ENCODE data around the gene OR2T4.

OR2T4 gene, protein sequence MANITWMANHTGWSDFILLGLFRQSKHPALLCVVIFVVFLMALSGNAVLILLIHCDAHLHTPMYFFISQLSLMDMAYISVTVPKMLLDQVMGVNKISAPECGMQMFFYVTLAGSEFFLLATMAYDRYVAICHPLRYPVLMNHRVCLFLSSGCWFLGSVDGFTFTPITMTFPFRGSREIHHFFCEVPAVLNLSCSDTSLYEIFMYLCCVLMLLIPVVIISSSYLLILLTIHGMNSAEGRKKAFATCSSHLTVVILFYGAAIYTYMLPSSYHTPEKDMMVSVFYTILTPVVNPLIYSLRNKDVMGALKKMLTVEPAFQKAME

GRCh38 chr1:248361121-248361715 lies at the start of gene OR2T4:
Gene OR2T4, plus strand, starts transcription at chr1:248361665. Its CDS starts 0 bp downstream, at chr1:248361665.
- H3K9ac ChIP-seq (ENCODE audit: low read depth, low read length), result no peak within 1 kb of the TSS

GRCh38 chr1:248316796-248317195 lies 44.7 kb upstream of the OR2T4 start:
- H3K4me1 ChIP-seq (ENCODE audit: control insufficient read depth, insufficient read depth, low read length), result no peaks in the 10 kb centered on the region
- H3K9me3 ChIP-seq (ENCODE audit: control insufficient read depth, insufficient read depth, low read length), result peaks cover 12% of the 10 kb centered on the region
- no peaks in the 10 kb centered on the region for H3K27me3 ChIP-seq (ENCODE audit: control insufficient read depth, insufficient read depth, low read length)
- H3K9ac ChIP-seq (ENCODE audit: low read depth, low read length), result no peak overlapping the region
- H3K36me3 ChIP-seq (ENCODE audit: control insufficient read depth, insufficient read depth, low read length), result no peaks in the 10 kb centered on the region
- H3K4me3 ChIP-seq (ENCODE audit: low read depth, low read length), result no peak overlapping the region

More at GRCh38 chr1:248361121-248361715, at the start of gene OR2T4:
- Histone ChIP-seq H3K4me1 (ENCODE audit: control insufficient read depth, insufficient read depth, low read length) (no peaks in the 10 kb centered on the region), H3K4me3 (ENCODE audit: low read depth, low read length) (no peak within 1 kb of the TSS), H3K27me3 (ENCODE audit: control insufficient read depth, insufficient read depth, low read length) (no peaks in the 10 kb centered on the region), H3K36me3 (ENCODE audit: control insufficient read depth, insufficient read depth, low read length) (no peaks in the 10 kb centered on the region), H3K9me3 (ENCODE audit: control insufficient read depth, insufficient read depth, low read length) (peaks cover 12% of the 10 kb centered on the region)

DNA sequence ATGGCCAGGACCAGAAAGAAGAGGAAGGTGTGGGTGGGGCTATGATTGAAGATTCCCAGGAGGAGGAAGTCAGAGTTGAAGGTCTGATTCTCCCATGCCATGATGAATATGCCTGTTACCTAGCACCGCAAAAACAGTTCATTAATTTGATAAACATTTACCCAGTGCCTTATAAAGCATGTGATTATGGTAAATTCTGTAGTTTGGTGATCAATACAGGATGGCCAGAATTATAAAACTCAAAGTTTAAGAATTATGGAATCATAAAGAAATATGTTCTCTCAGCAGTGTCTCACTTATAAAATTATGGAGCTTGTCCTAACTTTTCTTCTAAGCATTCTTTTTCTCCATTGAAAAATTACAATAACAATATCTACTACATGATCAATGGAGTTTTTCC lies 37.0 kb upstream of the OR2T4 start, which contains the start of gene OR2M7:
OR2M7 (minus strand) TSS at position 101 of the 400 bp plus-strand sequence; CDS start at position 101, 0 bp downstream.
- H3K27me3 ChIP-seq (ENCODE audit: control insufficient read depth, insufficient read depth, low read length), result no peaks in the 10 kb centered on the region
- H3K9me3 ChIP-seq (ENCODE audit: control insufficient read depth, insufficient read depth, low read length), result peaks cover 10% of the 10 kb centered on the region
- H3K4me1 ChIP-seq (ENCODE audit: control insufficient read depth, insufficient read depth, low read length), result no peaks in the 10 kb centered on the region
- no peaks in the 10 kb centered on the region for H3K36me3 ChIP-seq (ENCODE audit: control insufficient read depth, insufficient read depth, low read length)
- no peak within 1 kb of the TSS for H3K4me3 ChIP-seq (ENCODE audit: low read depth, low read length)
- no peak within 1 kb of the TSS for H3K9ac ChIP-seq (ENCODE audit: low read depth, low read length)

DNA sequence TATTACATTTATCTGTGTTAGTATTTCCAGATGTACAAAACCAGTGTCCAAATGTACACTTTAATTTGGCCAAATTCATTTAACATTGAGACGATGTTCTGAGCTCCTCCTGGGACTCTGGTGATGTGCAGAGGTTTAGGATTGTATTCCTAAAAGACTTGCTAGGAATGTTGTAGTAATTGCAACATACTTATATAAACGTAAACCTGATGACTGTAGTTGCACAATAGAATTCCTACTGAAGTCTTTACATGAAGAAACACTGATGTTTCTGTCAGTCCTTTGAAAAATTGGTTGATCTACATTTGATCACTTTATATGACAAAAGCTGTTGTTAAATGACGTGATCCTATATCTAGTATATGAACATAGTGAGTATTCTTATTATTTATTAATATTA lies 18.0 kb upstream of the OR2T4 start:
- H3K27me3 ChIP-seq (ENCODE audit: control insufficient read depth, insufficient read depth, low read length), result no peaks in the 10 kb centered on the region
- no peak overlapping the region for H3K4me3 ChIP-seq (ENCODE audit: low read depth, low read length)
- H3K4me1 ChIP-seq (ENCODE audit: control insufficient read depth, insufficient read depth, low read length), result no peaks in the 10 kb centered on the region
- no peaks in the 10 kb centered on the region for H3K36me3 ChIP-seq (ENCODE audit: control insufficient read depth, insufficient read depth, low read length)
- H3K9me3 ChIP-seq (ENCODE audit: control insufficient read depth, insufficient read depth, low read length), result peaks cover 9% of the 10 kb centered on the region
- no peak overlapping the region for H3K9ac ChIP-seq (ENCODE audit: low read depth, low read length)

DNA sequence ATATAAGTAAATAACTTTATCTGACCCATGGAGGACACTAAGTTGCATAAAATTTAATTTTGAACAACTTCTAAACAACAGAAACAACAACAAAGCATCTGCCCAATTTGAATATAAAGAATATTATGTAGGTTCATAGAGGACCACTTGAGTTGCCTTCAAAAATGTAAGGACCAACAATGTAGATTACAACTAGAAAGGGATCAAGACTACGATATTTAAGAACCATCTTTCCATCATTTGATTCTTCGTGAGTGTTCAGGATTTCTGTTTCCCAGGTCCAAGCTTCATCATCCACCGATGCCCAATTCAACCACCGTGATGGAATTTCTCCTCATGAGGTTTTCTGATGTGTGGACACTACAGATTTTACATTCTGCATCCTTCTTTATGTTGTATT lies 13.0 kb upstream of the OR2T4 start, which contains the start of gene OR14C36:
OR14C36 (plus strand) TSS at position 301 of the 400 bp plus-strand sequence; CDS start at position 301, 0 bp downstream.
- Histone ChIP-seq H3K36me3 (ENCODE audit: control insufficient read depth, insufficient read depth, low read length) (no peaks in the 10 kb centered on the region), H3K9ac (ENCODE audit: low read depth, low read length) (no peak within 1 kb of the TSS), H3K9me3 (ENCODE audit: control insufficient read depth, insufficient read depth, low read length) (peaks cover 18% of the 10 kb centered on the region)

GRCh38 chr1:248359415-248359814 lies 2.0 kb upstream of the OR2T4 start:
- Histone ChIP-seq H3K36me3 (ENCODE audit: control insufficient read depth, insufficient read depth, low read length) (no peaks in the 10 kb centered on the region), H3K9ac (ENCODE audit: low read depth, low read length) (no peak overlapping the region), H3K4me3 (ENCODE audit: low read depth, low read length) (no peak overlapping the region), H3K27me3 (ENCODE audit: control insufficient read depth, insufficient read depth, low read length) (no peaks in the 10 kb centered on the region), H3K4me1 (ENCODE audit: control insufficient read depth, insufficient read depth, low read length) (no peaks in the 10 kb centered on the region), H3K9me3 (ENCODE audit: control insufficient read depth, insufficient read depth, low read length) (peaks cover 5% of the 10 kb centered on the region)

More for the DNA sequence above, 13.0 kb upstream of the OR2T4 start, which contains the start of gene OR14C36:
- Histone ChIP-seq H3K4me3 (ENCODE audit: low read depth, low read length) (no peak within 1 kb of the TSS), H3K4me1 (ENCODE audit: control insufficient read depth, insufficient read depth, low read length) (no peaks in the 10 kb centered on the region), H3K27me3 (ENCODE audit: control insufficient read depth, insufficient read depth, low read length) (no peaks in the 10 kb centered on the region)

DNA sequence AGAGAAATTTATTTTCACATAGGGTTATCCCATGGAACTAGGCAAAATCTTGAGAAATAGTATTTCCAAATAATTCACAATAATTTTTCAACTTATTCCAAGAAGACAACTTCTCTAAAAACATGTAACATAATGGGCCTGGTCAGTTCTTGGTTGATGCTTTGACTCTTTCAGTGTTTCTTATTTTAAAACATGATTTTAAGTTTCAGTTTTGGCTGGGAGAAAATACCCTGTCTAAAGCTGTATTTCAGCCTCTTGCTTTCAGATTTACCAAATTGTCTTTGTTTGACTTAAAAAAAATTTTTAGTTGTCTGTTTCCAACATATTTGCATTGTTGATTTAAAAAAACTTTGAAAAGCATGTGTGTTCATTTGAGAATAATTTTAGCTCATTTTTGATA lies 5.1 kb downstream of the OR2T4 start:
- Histone ChIP-seq H3K4me1 (ENCODE audit: control insufficient read depth, insufficient read depth, low read length) (no peaks in the 10 kb centered on the region), H3K36me3 (ENCODE audit: control insufficient read depth, insufficient read depth, low read length) (no peaks in the 10 kb centered on the region), H3K27me3 (ENCODE audit: control insufficient read depth, insufficient read depth, low read length) (no peaks in the 10 kb centered on the region), H3K4me3 (ENCODE audit: low read depth, low read length) (no peak overlapping the region), H3K9me3 (ENCODE audit: control insufficient read depth, insufficient read depth, low read length) (peaks cover 12% of the 10 kb centered on the region), H3K9ac (ENCODE audit: low read depth, low read length) (no peak overlapping the region)

GRCh38 chr1:248372394-248372793 lies 10.9 kb downstream of the OR2T4 start:
- no peak overlapping the region for H3K4me3 ChIP-seq (ENCODE audit: low read depth, low read length)
- no peaks in the 10 kb centered on the region for H3K27me3 ChIP-seq (ENCODE audit: control insufficient read depth, insufficient read depth, low read length)
- no peaks in the 10 kb centered on the region for H3K4me1 ChIP-seq (ENCODE audit: control insufficient read depth, insufficient read depth, low read length)
- H3K36me3 ChIP-seq (ENCODE audit: control insufficient read depth, insufficient read depth, low read length), result no peaks in the 10 kb centered on the region
- H3K9me3 ChIP-seq (ENCODE audit: control insufficient read depth, insufficient read depth, low read length), result peaks cover 16% of the 10 kb centered on the region
- no peak overlapping the region for H3K9ac ChIP-seq (ENCODE audit: low read depth, low read length)

GRCh38 chr1:248373761-248374160 lies 12.3 kb downstream of the OR2T4 start:
- Histone ChIP-seq H3K9ac (ENCODE audit: low read depth, low read length) (no peak overlapping the region), H3K4me1 (ENCODE audit: control insufficient read depth, insufficient read depth, low read length) (no peaks in the 10 kb centered on the region), H3K4me3 (ENCODE audit: low read depth, low read length) (no peak overlapping the region), H3K9me3 (ENCODE audit: control insufficient read depth, insufficient read depth, low read length) (peaks cover 16% of the 10 kb centered on the region), H3K27me3 (ENCODE audit: control insufficient read depth, insufficient read depth, low read length) (no peaks in the 10 kb centered on the region), H3K36me3 (ENCODE audit: control insufficient read depth, insufficient read depth, low read length) (no peaks in the 10 kb centered on the region)

DNA sequence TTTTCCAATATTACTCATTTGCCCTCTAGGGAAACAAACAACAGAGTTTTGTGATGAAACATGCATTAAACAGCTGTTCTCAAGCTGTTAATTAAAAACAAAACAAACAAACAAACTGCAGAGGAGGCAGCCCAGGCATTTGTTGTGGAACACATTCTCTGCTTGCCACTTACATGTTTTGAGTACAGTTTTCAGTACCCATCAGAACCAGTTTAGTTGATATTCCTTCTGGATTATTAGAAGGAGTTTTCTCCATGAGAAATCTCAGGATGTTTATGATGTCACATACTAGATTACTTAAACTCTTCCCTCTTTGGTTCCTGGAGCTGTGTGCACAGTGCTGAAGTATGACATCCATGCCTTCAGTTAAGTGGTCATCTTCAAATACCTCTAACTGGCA lies 14.0 kb downstream of the OR2T4 start, which contains the start of gene OR2T6:
OR2T6 (plus strand) TSS at position 301 of the 400 bp plus-strand sequence. CDS start 11,863 bp downstream, outside the sequence.
- Histone ChIP-seq H3K4me1 (ENCODE audit: control insufficient read depth, insufficient read depth, low read length) (no peaks in the 10 kb centered on the region), H3K9me3 (ENCODE audit: control insufficient read depth, insufficient read depth, low read length) (peaks cover 12% of the 10 kb centered on the region), H3K9ac (ENCODE audit: low read depth, low read length) (no peak within 1 kb of the TSS), H3K36me3 (ENCODE audit: control insufficient read depth, insufficient read depth, low read length) (no peaks in the 10 kb centered on the region), H3K27me3 (ENCODE audit: control insufficient read depth, insufficient read depth, low read length) (no peaks in the 10 kb centered on the region), H3K4me3 (ENCODE audit: low read depth, low read length) (no peak within 1 kb of the TSS)

DNA sequence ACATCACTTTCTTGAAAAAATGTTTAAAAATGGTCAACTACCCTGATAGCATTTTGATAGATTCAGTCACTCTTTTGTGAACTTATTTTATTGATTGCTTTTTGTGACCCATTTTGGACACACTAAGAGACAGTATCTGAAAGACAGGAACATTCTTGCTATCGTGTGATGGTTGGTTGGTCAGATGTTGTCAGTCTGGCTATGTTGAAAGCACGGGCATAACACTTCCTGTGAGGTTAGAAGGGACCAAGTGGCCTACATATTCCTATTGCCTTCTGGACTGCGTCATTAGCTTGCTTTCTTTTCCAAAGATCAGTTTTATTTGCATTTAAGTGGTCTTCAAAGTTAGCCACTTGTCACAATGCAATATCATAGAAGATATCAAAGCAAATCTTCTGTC lies 15.5 kb downstream of the OR2T4 start:
- Histone ChIP-seq H3K36me3 (ENCODE audit: control insufficient read depth, insufficient read depth, low read length) (no peaks in the 10 kb centered on the region), H3K4me3 (ENCODE audit: low read depth, low read length) (no peak overlapping the region), H3K9me3 (ENCODE audit: control insufficient read depth, insufficient read depth, low read length) (peaks cover 15% of the 10 kb centered on the region), H3K4me1 (ENCODE audit: control insufficient read depth, insufficient read depth, low read length) (no peaks in the 10 kb centered on the region), H3K9ac (ENCODE audit: low read depth, low read length) (no peak overlapping the region), H3K27me3 (ENCODE audit: control insufficient read depth, insufficient read depth, low read length) (no peaks in the 10 kb centered on the region)

- Histone ChIP-seq H3K9ac (ENCODE audit: low read depth, low read length) (no peak overlapping the region), H3K27me3 (ENCODE audit: control insufficient read depth, insufficient read depth, low read length) (no peaks in the 10 kb centered on the region), H3K9me3 (ENCODE audit: control insufficient read depth, insufficient read depth, low read length) (peaks cover 7% of the 10 kb centered on the region), H3K4me1 (ENCODE audit: control insufficient read depth, insufficient read depth, low read length) (no peaks in the 10 kb centered on the region), H3K4me3 (ENCODE audit: low read depth, low read length) (no peak overlapping the region), H3K36me3 (ENCODE audit: control insufficient read depth, insufficient read depth, low read length) (no peaks in the 10 kb centered on the region)
Observed at GRCh38 chr1:248380854-248381253, 19.4 kb downstream of the OR2T4 start.

All from iPS-15b (cell line).